TTC549 (cell line): ENCODE data around the gene RPS13.
A peak's percentile ranks its signal among the peaks of the same experiment; 100 is the strongest.
"Not testable (repeated sequence)": the region's sequence is repeated elsewhere in the genome, so short reads cannot be mapped to it uniquely, and the experiment has no call there.

Experiments used
- FAIRE-seq: peaks from 2 replicates; lab custom pipeline; 2012; peaks lifted over from hg19 to GRCh38; lab: Jason Lieb, UNC

The RPS13 gene

DNA sequence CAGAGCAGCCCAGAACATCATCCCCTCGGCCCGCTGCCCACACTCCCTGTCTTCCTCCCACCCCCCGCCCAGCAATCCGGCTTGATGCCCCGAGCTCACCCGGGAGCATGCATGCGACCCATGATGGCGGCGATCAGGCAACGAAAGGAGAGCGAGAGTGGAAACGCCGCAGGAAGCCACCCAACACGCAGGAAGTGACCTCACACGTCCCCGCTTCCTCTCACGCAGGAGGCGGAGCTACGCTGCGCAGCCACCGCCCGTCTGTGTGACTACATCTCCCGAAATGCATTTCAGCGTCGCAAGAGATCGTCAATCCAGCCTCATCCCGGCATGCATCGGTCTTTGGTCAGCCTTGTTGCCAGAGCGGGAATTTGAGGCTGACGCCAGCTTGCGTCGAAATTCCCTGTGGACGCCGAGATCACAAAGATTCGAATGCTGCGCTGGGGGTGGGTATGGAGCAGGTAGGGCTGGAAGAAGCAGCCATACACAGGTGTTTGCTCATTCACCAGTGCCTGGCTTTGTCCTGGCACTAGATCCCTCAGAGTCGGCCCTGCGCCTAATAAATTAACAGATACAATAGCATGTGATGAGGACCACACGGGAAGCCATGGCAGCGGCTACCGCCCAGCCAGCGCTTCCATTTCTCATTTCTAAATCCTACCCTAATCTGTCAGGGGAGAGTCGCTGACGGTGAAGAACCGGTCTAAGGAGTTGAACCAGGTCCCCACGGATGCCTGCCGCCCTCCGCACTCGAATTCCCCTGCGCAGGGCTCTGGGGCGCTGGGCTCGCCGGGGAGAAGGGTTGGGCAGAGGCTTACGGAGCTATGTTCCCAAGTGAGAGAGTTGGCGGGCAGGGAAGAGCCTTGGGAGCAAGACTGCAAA lies at the start of gene RPS13:
Gene RPS13, minus strand, starts transcription at position 148 of the 882 bp plus-strand sequence. Its CDS starts 26 bp downstream, at position 122.
- FAIRE-seq, result peak; percentile 79

DNA sequence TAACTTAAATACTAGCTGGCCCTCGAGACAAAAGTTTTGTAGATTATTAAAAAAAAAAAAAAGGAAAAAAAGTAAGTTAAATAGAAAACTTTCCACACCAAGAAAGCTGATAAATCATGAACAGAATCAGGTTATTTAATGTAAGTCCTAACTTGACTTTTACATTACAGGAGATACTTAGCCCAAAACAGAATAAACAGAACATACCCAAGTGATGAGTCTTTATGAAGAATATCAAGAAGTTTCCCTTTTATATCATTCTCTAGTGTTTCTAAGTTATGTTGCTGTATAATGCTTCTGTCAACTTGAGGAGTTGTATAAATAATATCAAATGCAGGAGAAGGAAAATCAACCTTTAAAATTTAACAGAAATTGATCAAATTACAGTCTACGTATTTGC lies 44.5 kb upstream of the RPS13 start:
- no peak for FAIRE-seq

DNA sequence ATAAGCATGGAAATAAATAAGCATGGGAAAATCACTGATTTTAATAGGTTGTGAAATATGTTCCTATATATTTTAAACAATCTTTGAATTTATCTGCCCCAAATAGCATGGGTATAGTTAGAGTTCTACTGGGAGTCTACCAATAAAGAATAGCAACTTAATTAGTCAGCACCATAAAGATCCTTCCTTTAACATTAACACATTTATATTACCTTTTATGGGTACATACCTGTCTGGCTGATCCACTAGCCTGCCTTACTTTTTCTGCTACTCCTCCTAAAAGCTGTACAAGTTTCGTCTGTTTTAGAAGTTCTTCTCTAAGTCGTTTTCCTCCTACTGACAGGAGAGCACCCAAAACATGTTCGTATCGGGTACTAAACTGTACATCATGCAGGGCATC lies 39.8 kb upstream of the RPS13 start:
- FAIRE-seq, result no peak

DNA sequence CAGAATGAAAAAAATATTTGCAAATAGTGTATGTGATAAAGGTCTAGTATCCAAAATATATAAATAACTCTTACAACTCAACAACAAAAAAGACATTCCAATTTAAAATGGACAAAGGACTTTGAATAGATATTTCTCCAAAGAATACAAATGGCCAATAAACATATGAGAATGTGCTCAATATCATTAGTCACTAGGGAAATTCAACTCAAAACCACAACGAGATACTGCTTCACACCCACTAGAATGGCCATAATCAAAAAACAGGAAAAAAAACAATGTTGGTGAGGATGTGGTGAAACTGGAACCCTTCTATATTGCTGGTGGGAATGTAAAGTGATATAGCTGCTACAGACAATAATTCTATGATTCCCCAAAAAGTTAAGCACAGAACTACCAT lies 38.6 kb upstream of the RPS13 start:
- peak; percentile 7 for FAIRE-seq

DNA sequence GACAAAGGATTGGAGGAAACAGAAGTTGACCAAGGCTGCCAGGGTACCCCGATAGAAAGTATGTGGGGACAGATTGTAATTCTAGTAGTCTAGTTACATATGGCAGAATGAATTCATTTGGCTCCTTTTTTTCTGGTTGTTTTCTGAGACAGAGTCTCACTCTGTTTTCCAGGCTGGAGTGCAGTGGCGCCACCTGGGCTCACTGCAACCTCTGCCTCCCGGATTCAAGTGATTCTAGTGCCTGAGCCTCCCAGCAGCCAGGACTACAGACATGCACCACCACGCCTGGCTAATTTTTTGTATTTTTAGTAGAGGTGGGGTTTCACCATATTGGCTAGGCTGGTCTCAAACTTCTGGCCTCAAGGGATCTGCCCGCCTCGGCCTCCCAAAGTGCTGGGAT lies 30.3 kb upstream of the RPS13 start:
- FAIRE-seq, result not testable (repeated sequence)

DNA sequence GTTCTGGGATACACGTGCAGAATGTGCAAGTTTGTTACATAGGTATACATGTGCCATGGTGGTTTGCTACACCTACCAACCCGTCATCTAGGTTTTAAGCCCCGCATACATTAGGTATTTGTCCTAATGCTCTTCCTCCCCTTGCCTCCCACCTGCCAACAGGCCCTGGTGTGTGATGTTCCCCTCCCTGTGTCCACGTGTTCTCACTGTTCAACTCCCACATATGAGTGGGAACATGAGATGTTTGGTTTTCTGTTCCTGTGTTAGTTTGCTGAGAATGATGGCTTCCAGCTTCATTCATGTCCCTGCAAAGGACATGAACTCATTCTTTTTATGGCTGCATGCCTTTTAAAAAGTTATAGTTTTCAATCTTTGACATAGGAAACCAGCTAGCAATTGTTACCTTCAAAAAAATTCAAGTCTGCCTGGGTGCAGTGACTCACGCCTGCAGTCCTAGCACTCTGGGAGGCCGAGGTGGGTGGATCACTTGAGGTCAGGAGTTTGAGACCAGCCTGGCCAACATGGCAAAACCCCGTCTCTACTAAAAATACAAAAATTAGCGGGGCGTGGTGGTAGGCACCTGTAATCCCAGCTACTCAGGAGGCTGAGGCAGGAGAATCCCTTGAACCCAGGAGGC lies 28.1 kb upstream of the RPS13 start:
- FAIRE-seq, result not testable (repeated sequence)

DNA sequence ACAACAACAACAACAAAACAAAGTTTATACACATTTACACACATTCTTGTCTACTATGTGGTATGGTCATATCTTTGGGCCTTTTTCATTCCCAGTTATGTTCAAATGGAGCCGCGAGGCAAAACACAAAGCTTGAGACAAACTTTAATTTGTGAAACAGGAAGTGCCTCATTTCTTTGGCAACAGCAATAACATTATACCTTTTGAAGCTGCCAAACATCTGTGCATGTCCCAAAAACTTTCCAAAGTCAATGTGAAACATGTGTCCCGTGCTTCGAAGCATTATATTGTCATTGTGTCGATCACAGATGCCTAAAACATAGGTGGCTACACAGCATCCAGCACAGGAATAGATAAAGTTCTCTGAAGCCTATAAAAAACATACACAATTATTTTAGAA lies 25.0 kb upstream of the RPS13 start:
- no peak for FAIRE-seq

DNA sequence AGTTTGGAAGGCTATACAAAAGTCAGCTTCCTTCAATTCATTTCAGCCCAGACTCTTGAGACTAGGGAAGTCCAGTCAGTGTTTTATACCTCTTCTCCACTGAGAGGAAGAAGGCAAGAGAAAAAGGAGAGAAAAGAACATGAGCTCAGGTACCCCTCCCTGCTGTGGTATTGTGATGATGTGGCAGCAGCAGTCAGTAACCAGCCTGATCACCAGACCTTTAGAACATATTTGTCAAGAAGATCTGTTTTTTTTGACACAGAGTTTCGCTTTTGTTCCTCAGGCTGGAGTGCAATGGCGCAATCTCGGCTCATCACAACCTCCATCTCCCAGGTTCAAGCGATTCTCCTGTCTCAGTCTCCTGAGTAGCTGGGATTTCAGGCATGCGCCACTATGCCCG lies 21.2 kb upstream of the RPS13 start:
- no peak for FAIRE-seq

DNA sequence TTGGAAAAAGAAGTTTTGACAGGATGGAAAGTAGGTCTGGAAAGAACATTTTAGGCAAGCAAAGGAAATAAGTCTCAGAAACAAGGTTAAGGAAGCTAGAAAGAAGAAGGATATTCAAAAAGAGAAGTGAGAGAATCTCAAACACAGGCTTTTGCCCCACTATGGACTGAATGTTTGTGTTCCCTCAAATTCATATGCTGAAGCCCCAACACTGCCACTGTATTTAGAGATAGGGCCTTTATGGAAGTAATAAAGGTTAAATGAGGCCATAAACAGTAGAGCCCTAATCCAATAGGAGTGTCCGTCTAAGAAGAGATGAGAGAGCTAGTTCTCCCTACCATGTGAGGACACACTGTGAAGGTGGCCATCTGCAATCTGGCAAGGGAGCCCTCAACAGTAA lies 20.6 kb upstream of the RPS13 start:
- FAIRE-seq, result no peak

DNA sequence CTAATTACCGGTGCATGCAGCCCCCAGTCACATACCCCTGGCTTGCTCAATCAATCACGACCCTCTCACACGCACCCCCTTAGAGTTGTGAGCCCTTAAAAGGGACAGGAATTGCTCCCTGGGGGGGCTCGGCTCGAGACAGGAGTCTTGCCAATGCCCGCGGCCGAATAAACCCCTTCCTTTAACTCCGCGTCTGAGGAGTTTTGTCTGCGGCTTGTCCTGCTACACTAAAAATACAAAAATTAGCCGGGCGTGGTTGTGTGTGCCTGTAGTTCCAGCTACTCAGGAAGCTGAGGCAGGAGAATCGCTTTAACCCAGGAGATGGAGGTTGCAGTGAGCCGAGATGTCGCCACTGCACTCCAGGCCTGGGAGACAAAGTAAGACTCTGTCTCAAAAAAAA lies 8.5 kb upstream of the RPS13 start:
- not testable (repeated sequence) for FAIRE-seq

DNA sequence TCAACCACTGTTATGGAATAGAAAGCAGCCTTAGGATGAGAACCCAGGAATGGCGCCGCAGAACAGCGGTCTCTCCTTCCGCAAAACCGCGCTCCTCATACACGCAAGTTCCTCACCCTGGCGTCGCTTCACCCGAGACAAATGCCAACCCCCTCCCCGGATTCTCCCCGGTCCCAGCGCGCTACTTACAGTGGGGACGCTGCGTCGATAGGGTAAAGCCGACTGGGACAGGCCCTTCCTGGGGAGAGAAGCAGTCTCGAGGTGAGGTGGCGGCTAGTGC lies 287 bp downstream of the RPS13 start:
- no peak for FAIRE-seq

DNA sequence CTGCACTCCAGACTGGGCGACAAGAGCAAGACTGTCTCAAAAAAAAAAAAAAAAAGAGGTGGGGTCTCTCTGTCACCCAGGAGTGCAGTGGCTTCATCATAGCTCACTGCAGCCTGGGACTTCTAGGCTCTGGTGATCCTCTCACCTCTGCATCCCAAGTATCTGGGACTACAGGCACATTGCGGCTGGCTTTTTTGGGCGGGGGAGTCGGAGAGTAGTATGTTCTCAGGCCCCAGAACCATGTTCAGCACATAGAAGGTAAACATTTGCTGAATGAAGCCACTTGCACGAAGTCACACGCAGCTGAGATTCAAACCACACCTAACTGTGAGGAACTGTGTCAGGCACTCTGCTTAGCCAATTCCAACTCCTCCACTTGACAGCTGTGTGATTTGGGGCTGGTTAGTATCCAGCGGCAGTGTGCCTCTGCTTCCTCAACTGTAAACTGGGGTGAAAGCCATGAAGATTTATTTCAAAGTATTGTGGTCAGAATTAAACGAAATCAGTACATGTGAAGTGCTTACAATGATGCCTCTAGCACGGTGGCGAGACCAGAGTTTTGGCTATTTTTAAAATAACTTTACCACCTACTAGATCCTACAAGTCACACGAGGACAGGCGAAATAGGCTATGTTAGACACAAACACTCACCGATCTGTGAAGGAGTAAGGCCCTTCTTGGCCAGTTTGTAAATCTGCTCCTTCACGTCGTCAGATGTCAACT lies 789 bp downstream of the RPS13 start:
- FAIRE-seq, result no peak

DNA sequence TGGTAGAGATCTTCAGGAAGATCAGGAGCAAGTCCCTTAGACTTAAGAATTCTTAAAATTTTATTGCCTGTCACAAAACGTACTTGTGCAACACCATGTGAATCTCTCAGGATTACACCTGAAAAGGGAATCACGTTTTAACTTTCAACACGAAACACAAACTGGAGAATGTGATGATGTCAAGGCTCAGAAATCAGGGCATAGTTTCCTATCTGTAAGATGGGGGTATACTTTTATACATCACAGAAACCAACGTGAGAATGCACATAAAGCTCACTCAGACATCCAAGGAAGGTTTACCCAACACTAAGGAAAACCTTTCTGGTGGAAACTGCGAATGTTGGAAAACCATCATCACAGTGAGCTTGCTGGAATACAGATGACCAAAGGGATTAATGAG lies 2.0 kb downstream of the RPS13 start:
- FAIRE-seq, result no peak

DNA sequence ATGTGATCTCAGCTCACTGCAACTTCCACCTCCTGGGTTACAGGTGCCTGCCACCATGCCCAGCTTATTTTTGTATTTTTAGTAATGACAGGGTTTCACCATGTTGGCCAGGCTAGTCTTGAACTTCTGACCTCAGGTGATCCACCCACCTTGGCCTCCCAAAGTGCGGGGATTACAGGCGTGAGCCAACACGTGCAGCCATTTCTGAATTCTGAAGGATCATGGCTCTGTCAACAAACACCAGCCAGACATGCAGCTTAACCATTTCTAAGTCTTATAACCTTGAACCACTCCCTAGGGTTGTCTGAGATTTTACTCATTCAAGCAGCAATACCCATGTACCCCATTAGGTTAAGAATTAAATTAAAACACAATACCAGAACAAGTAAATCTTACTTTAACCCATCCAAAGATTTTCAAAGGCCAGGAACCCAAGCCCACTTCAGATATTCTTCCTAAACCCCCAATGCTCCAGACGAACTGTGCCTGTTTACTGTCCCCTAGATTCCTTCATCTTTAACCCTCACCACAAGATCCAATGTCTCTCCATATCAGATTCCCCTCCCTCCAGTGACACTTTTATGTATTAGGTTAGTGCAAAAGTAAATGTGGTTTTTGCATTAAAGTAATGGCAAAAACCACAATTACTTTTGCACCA lies 4.0 kb downstream of the RPS13 start:
- no peak for FAIRE-seq

DNA sequence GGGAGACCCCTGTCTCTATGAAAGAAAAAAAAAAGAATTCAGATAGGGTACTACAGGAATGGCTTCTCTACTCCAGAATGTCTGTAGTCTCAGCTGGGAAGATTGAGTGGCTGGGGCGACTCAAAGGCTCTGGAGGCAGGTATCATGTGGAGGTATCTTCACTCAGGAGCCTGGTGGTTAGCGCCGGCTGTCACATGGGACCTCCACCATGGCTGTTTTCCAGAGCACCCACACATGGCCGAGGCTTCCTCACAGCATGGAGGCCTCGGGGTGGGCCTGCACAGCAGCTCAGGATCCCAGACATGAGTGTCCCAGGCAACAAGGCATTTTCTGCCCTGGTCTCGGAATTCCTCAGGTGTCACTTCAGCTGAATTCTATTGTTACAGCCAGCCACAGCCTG lies 10.1 kb downstream of the RPS13 start:
- no peak for FAIRE-seq

DNA sequence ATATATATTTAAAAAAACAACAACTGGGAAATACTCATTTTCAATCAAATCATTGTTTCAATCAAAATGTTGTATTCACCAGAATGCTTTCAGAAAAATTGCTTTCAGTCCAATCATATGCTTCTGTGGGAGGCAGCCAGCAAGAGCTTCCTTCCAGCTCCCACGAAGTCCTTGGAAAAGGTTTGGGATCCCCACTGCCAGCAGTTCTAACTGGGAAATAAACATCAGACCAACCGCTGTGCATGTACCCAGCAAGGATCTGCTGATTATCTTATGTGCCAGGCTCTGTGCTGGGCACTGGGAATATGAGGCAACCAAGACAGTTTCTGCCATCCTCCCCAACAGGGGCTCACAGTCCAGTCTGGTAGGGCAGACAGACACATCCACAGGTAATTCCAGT lies 10.8 kb downstream of the RPS13 start:
- FAIRE-seq, result no peak

DNA sequence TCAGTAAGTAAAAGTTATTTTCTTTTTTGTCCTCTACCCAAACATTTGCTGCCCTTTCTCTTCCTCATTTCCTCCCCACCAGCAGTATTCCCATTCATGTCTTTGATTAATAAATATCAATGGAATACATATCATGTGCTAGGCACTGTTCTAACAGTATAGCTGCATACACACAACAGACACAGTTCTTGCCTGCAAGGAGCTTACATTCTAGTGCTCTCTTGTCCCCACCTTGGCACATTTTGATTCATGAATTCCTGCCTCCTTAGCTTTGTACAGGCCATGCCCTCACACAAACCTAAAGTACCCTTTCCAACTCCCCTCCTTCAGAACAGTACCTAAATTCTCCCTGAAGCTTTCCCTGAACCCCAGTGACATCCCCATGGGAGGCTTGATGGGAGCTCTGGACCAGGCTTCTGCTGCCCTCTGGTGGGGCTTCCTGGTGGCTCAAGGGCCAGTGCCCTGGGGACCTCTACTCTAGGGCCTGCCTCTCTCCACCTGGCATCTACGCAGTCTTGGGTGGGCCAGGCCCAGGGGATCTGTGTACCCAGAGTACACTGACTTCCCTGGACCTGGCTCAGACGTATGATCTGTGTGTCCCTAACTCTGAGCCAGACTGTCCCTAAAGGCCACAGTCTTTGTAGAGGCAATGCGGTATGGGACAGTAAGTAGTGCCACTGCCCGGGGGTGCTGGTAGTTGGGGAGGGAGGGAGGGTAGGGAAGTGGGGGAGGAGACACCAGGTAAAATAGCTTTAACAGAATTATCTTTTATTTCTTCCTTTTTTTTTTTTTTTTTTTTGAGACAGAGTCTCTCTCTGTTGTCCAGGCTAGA lies 14.1 kb downstream of the RPS13 start:
- no peak for FAIRE-seq

DNA sequence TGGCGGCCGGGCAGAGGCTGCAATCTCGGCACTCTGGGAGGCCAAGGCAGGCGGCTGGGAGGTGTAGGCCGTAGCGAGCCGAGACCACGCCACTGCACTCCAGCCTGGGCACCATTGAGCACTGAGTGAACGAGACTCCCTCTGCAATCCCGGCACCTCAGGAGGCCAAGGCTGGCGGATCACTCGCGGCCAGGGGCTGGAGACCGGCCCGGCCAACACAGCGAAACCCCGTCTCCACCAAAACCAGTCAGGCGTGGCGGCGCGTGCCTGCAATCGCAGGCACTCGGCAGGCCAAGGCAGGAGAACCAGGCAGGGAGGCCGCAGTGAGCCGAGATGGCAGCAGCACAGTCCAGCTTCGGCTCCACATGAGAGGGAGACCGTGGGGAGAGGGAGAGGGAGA lies 26.3 kb downstream of the RPS13 start:
- not testable (repeated sequence) for FAIRE-seq

DNA sequence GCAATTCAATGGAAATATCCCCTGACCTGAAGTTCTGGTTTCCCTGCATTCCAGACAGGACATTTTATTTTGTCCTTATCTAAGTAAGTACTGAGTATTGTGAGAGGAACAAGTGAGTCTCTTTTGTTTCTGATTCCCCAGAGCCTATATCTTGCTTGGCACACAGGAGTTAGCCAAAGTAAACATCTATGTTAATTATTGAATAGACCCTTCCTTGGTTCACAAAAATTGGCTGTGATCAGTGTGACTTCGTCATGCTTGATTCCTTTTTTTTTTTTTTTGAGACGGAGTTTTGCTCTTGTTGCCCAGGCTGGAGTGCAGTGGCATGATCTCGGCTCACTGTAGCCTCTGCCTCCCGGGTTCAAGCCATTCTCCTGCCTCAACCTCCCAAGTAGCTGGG lies 29.0 kb downstream of the RPS13 start:
- FAIRE-seq, result not testable (repeated sequence)

DNA sequence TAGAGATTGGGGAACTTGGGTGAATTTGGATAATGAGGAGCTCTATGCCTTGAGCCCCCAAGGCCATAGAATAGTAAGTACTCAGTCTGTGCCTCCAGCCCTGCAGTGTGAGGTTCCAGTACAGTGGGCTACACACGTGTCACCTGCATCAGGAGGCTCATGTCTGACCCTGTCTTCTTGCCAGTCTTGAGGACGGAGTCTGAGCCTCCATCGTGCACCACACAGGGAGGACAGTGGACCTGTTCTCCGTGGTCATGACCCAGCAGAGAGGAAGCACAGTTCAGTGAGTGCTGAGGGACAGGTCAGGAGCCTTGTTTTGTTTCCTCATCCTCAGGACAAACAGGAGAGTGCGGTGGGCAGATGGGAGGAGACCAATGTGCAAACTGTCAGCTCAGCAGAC lies 30.8 kb downstream of the RPS13 start:
- FAIRE-seq, result no peak

DNA sequence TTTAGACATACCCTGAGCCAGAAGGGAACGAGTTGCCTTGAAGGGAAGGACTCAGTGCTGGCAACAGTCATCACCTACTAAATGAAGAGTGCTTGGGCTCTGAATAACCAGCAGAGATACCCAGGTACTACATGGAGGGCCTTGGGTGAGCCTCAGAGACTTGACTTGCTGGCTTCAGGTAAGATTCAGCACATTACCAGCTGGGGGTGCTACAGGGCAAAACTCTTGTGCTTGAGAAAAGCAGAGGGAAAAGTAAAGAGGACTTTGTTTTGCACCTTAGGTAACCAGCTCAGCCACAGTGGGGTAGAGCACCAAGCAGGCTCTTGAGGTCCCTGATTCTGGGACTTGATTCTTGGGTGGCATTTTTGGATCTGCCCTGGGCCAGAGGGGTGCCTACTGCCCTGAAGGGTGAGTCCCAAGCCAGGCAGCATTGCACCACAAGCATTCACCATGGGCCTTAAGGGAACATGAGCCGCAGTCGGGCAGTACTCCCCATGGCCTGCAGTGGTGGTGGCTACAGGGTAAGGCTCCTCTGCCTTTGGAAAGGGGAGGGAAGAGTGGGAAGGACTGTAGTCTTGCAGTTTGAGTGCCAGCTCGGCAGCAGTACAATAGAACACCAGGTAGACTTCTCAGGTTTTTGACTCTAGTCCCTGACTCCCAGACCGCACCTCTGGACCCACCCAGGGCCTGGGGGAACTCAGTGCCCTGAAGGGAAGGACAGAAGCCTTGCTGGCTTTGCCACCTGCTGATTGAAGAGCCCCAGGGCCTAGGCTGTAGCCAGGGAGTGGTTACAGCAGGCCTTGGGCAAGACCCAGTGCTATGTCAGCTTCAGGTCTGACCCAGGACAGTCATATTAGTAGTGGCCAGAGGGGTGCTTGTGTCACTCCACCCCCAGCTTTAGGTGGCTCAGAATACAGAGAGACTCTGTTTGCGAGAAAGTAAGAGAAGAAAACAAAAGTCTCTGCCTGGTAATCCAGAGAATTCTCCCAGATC lies 40.5 kb downstream of the RPS13 start:
- FAIRE-seq, result no peak
